NB4 (cell line): ENCODE data around the gene CALY.

Experiments used
- CTCF ChIP-seq: IDR thresholded peaks from one replicate; pipeline ENCODE4 v1.5.1; 2012; ENCODE audit warnings: low read depth, low read length
- POLR2A ChIP-seq: IDR thresholded peaks from 2 replicates; pipeline ENCODE4 v1.6.1; 2011; ENCODE audit warnings: mild to moderate bottlenecking; ENCODE audit not compliant: insufficient read length; ENCODE audit errors: extremely low read depth

GRCh38 chr10:133364645-133365431, 28.1 kb upstream of the CALY start:
- TF ChIP-seq CTCF (no peak), POLR2A (no peak)
